ENCODE results near the gene CPVL.

DNA sequence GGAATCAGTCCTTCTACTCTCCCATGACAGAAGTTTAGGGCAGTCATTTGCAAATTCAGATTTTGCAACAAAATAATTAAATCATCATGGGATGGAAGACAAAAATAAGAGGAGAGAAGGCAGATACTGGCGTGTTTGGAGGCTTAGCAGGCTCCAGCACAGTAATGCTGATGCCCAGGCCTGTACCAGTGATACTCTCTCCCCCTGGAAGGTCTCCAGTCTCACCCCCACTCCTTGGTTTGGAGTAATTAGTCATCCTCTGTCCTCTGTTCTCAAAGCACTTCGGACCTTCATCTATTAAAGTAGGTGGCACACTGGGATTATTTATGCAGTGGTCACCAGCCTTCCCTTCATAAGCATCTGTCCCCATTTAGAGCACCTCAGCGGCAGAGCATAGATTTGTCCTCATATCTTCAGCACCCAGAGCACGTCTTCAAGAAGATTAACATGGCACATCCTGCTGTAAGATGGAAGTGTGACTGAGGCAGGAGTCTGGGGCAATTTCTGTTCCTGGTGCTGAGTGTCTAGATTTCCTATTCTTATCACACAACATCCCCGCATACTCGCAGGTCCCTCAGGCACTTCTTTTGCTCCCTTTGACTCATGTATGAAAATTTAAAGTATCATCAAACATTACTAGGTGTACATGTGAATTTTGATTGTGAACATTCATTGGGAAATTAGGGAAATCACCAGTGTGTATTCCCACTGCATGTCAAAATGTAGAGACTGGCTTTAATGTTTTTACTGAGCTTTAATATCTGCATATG, 156.9 kb downstream of the CPVL start:
- TF ChIP-seq, protein P1, sequence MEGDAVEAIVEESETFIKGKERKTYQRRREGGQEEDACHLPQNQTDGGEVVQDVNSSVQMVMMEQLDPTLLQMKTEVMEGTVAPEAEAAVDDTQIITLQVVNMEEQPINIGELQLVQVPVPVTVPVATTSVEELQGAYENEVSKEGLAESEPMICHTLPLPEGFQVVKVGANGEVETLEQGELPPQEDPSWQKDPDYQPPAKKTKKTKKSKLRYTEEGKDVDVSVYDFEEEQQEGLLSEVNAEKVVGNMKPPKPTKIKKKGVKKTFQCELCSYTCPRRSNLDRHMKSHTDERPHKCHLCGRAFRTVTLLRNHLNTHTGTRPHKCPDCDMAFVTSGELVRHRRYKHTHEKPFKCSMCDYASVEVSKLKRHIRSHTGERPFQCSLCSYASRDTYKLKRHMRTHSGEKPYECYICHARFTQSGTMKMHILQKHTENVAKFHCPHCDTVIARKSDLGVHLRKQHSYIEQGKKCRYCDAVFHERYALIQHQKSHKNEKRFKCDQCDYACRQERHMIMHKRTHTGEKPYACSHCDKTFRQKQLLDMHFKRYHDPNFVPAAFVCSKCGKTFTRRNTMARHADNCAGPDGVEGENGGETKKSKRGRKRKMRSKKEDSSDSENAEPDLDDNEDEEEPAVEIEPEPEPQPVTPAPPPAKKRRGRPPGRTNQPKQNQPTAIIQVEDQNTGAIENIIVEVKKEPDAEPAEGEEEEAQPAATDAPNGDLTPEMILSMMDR (conservative IDR thresholded peaks at IDR 0.05 in 1 of 2, IDR thresholded peaks at IDR 0.05 in 1 of 2; ENCODE audit: low read depth in 1 of 2, low read length in 2 of 2) = no peak
- TF ChIP-seq EZH2 (IDR thresholded peaks at IDR 0.05; ENCODE audit: low read length, missing control alignments) = no peak

All from fibroblast of lung (primary cell).